NCI-H2081 (cell line): ENCODE data around the gene ZNF776.
"Not testable (repeated sequence)": the region's sequence is repeated elsewhere in the genome, so short reads cannot be mapped to it uniquely, and the experiment has no call there.

ENCODE experiments used
- DNase-seq, 2 experiments: peaks; one replicate each; lab custom pipeline; 2025; lab: John Stamatoyannopoulos, UW

ZNF776 gene

DNA sequence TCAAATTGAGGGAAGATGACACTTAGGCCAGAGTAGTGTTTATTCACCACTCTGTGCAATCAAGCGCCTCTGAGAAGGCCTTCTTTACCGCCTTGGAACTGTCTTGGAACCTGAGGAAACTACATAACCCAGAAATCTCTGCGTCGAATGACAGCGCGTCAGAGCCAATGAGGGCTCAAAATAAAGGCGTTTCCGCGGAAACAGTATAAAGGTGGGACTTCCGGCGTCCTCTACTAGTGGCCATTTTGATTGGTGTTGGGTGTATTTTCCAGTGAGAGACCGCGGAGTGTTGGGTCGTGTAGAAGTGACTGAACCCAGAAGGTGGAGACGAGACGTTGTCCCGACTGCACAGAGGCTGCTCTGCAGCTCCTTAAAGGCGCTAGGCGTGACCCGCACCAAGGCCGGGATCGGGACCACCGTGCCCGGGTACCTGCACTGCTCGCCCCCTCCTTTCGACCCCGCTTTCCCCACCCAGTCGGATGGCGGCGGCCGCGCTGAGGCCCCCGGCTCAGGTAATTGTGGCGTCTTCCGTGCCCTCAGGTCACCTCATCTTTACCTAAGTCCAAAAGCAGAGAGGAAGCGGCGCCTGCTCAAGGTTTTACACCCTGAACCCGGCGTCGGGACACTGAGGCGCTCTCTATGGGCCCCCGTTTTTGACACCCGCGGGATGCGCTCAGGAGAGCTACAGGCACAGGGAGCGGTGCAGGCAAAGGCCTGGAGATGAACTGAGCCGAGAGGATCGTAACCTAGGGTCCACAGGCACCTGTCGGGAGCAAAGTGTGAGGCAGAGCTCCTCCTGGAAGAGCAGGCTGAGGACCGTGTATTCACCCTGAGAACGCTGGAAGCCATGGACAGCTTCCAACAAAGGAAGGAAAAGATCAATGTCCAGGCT, at the start of gene ZNF776:
Gene ZNF776, plus strand, starts transcription at position 236 of the 892 bp plus-strand sequence. Its CDS starts 244 bp downstream, at position 480.
- DNase-seq = peak; percentile 81 to 93

DNA sequence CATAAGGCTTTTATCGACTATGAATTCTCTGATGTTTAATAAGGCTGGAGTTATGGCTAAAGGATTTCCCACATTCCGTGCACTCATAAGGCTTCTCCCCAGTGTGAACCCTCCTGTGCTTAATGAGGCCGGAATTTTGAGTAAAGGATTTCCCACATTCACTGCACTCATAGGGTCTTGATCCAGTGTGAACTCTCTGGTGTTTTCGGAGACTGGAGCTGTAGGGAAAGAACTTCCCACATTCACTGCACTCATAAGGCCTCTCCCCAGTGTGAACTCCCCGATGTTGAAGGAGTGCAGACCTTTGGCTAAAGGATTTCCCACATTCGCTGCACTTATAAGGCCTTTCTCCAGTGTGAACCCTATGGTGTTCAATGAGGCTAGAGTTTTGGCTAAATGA, 45.0 kb upstream of the ZNF776 start:
- no peak for DNase-seq

DNA sequence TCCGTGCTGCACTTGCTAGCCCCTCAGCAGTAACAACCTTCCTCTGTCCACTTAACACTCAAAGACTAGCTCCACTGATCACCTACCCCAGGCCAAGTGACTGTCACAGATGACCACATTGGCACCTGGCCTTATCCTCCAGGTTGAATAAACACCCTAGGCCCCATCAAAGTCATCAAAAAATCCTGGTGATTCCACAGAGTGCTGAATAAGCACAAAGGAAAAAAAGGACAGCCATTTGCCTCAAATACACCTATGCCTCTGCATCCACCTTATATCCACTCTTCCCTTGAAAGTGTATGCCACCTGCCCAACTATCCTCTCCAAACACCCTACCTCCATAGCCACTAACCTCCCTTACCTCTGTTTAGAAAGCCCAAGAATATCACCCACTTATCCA, 40.3 kb upstream of the ZNF776 start:
- no peak for DNase-seq

DNA sequence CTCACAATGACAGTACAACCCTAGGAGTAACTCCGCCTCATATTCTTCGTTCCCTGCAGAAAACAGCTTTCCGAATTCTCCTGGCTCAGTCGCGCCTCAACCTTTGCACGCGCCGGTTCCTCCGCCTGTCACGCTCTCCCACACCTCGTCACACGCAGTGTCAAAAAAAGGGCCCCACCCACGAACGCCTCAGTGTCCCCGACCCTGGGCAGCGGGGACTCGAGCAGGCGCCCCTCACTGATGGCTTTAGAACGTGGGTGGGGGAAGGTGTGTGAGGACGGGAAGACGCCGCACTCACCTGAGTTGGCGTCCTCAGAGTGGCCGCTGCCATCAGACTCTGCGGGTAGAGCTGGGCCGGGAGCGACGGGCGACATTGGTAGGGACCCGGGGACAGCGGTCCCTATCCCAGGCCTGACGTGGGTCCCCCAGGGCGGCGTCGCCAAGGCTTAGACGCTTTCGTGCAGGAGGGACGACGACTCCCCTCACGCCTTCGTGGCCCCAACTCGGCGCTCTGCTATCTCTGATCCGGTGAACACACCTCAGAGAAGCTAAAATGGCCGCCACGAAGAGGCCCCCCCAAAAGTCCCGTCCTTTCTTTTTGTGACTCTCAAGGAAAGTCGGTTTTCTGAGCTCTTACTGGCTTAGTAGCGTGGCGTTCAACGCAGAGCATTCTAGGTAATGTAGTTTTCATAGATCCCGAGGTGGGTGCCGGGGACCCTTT, 37.8 kb upstream of the ZNF776 start, which contains the start of gene ZNF154:
Gene ZNF154, minus strand, starts transcription at position 564 of the 721 bp plus-strand sequence. Its CDS starts 233 bp downstream, at position 331.
- no peak for DNase-seq

DNA sequence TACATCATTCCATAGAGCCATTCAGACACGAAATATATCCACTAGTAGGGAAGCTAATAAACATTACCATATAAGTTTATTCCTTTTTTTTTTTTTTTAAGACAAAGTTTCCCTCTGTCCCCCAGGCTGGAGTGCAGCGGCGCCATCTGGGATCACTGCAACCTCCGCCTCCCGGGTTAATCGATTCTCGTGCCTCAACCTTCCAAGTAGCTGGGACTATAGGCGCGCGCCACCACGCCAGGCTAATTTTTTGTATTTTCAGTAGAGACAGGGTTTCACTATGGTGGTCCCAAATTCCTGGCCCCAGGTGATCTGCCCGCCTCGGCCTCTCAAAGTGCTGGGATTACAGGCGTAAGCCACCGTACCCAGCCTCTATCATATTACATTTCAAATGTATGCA, 37.0 kb upstream of the ZNF776 start:
- no peak for DNase-seq

DNA sequence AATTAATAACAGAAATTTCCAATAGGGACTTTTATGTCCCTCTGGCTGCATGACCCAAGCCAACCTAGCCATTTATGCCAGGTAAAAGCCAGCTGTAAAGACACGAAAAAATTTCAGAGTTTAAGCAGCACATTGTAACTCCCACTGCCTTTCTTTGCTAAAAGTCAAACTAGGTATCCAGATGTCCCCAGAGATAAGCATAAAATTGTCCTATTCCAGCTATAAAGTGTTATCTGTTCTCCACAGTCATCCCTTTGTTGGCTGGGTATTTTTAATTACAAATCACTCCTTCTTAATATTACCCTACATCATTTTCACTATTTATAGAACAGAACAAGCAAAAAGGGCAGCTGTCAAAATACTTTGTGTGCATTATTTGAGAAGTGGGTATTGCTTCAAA, 34.4 kb upstream of the ZNF776 start:
- no peak for DNase-seq

DNA sequence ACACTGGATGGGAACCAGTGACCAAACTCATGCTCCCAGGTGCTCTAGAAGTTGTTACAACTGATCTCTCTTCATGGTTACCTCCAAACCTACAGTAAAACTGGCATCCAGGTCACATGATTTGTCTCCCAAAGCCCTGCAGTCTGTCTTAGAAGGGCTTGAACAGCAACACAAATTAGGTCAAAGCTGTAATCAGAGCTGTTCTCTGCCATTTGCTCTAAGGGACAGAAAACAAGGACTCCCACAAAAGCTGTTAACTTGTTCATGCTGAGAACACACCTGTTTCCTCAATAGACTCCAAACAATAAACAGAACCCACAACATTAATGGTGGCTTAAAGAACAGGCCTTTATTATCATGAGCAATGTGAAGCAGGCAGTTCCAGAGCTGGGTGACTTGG, 27.2 kb upstream of the ZNF776 start:
- peak; percentile 43 to 84 for DNase-seq

DNA sequence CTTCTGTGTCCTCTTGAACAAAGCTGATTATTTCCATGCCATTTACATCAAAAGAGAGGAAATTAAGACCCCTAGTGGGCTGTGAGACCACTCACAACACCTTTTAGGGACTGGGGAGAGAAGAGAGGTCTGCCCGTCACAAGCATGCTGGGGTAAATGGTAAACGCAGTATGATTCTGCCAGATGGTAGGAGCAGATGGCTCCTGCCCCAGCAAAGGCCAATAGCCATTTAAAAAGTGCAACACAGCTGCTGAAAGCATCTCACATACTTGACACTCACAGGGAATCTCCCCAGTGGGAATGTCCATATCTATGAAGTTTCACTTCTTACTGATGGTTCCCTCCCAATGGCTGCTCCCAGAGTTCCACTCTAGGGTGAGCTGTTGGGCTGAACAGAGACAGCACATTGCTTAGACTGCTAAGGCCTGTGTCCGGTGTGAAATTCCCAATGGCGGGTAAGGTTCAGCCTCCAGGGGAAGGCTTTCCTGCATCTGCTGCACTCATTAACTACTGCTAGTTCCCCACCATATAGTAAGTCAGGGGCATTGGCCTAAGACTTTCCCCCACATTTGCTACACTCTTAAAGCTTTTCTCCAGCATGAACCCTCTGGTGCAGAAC, 26.6 kb upstream of the ZNF776 start:
- peak; percentile 43 to 84 for DNase-seq

DNA sequence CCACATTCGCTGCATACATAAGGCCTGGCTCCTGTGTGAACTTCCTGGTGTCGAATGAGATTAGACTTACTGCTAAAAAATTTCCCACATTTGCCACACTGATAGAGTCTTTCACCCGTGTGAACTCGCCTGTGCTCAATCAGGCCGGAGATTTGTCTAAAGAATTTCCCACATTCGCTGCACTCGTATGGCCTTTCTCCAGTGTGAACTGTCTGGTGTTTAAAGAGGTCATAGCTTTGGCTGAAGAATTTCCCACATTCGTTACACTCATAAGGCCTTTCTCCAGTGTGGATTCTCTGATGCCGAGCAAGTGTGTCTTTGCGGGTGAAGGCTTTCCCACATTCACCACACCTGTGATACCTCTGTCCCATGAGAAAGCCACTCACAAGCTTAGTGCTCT, 25.7 kb upstream of the ZNF776 start:
- DNase-seq = no peak

DNA sequence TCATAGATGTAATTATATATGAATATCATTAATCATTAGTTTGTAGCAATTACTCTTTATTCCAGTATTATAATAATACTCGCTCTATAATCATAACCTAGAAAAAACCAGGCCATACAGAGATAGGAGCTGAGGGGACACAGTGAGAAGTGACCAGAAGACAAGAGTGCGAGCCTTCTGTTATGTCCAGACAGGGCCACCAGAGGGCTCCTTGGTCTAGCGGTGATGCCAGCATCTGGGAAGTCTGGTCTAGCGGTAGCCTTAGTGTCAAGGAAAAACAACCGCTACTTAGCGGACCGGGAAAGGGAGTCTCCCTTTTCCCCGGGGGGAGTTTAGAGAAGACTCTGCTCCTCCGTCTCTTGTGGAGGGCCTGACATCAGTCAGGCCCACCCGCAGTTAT, 8.3 kb upstream of the ZNF776 start:
- DNase-seq = peak in 1 of 2 experiments; percentile 6

DNA sequence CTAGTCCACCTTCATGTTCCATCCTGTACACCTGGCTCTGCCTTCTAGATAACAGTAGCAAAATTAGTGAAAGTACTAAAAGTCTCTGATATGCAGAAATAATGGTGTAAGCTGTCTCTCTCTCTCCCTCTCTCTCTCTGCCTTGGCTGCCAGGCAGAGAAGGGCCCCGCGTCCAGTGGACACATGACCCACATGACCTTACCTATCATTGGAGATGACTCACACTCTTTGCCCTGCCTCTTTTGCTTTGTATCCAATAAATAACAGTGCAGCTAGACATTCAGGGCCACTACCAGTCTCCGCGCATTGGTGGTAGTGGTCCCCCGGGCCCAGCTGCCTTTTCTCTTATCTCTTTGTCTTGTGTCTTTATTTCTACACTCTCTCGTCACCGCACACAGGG, 7.8 kb upstream of the ZNF776 start:
- not testable (repeated sequence) for DNase-seq

DNA sequence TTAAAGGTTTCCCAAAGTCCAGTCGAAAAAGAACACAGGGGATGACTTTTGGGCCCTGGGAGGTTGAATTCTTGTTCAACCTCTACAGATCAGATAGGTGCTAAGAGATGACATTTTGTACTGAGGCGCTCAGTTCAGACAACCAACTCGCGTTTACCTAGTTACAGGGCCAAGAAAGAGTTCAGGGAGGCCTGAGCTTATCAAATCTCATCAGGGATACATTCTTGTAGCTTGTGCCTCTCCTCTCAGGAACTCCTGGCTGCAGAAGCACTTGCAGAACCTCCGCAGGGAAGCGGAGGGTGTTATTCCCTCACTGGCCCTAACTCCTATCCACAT, 825 bp downstream of the ZNF776 start:
- DNase-seq = no peak

DNA sequence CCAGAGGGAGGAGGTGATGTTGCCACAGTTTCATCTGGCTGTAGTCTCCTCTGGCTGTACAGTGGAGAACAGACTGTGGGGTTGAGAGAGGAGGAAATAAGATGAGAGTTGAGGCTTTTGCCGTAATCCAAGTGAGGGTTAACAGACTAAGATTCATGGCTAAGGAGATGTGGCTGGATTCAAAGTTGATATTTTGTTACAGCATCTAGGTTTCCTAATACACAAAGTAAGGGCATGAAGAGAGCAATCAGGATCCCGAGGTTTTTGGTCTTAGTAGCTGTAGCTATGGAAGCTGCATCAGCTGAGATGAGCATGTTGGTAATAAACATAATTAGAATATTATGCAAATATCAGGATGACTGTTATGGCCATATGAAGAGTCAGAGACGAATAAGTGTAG, 1.4 kb downstream of the ZNF776 start:
- no peak for DNase-seq

DNA sequence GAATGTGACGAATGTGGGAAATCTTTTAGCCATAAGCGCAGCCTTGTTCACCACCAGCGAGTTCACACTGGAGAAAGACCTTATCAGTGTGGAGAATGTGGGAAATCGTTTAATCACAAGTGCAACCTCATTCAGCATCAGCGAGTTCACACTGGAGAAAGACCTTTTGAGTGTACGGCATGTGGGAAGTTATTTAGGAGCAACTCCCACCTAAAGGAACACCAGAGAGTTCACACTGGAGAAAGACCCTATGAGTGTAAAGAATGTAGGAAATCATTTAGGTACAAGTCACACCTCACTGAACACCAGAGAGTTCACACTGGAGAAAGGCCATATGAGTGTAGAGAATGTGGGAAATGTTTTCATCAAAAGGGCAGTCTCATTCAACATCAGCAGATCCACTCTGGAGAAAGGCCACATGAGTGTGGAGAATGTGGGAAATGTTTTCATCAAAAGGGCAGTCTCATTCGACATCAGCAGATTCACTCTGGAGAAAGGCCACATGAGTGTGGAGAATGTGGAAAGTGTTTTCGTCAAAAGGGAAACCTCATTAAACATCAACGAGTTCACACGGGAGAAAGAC, 7.6 kb downstream of the ZNF776 start:
- no peak for DNase-seq

DNA sequence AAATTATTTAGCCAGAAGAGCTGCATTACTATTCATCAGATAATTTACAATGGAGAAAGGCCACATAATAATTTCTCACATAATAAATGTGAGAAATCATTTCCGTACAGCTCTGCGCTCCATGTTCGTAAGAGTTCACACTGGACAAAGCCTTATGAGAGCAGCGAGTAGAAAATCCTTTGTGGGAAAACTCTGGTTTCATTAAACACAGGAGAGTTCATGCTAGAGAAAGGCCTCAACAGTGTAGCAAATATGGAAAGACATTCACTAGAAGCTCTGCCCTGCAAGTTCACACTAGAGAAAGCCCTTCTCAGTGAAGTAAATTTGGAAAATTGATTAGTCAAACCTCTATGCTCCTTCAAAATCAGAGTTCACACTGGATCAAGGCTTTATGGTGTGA, 8.4 kb downstream of the ZNF776 start:
- no peak for DNase-seq

DNA sequence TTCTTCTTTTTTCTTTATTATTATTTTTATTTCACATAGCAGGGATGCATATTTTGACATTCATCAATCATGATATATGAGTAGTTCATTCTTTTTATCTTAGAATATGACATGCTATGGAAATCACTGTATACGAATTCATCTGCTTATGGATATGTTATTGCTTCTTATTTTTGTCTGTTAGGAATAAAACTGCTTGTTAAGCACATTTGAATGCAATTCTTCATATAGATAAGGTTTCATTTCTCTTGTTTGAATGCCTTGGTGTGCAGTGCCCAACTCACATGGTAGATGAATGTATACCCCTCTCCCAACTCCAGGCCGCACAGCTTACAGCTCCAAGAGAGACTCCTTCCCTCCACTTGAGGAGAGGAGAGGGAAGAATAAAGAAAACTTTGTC, 11.3 kb downstream of the ZNF776 start:
- no peak for DNase-seq

DNA sequence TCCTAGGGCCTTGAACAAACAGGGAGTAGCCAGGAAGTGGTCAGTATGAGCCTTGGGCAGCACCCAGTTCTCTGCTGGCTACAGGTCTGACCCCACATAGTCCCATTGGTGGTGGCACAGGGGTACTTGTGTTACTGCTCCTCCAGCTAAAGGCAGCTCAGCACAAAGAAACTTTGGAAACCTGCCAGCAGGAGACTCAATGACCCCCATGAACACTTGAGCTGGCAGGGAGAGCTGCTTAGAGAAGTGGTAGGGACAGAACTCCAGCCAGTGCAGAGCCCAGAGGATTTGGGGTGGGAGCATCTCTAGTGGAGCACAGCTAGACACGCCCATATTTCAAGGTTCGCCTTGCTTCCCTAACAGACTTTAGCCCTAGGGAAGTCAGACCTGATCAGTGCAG, 12.5 kb downstream of the ZNF776 start:
- DNase-seq = no peak

DNA sequence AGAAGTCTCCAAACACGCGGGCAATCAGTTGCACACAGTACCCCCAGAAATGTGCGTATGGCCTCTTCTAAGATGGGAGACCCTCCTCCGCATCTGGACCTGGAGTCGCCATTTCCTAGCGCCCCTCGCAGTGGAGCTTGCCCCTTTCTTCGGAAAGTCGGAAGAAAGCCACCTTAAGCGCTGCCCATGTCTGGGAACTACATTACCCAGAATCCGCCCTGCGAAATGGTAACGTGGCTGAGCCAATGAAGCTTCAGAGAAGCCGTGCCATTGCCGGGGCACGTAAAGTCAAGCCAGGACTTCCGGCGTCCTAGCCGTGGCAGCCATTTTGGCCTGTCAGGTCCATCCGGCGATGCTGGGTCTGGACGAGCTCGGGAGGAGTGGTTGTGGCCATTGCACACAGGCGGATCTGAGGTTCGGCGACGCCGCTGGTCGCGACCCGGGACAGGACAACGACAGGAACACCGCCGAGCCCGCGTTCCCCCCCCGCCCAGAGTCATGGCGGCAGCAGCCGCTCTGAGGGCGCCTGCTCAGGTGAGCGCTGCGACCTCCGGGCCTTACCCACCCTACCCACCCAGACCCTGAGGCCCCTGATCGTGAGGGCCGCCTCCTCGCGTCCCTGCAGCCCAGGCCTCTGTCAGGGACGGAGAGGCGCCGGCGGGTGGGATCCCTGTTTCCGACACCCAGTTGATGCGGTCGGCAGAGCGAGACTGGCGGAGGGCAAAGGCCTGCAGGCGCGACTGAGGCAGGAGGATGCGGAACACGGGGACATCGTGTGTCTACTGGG, 22.9 kb downstream of the ZNF776 start, which contains the start of gene ZNF586:
Gene ZNF586, plus strand, starts transcription at position 332 of the 787 bp plus-strand sequence. Its CDS starts 167 bp downstream, at position 499.
- peak; percentile 79 to 94 for DNase-seq

DNA sequence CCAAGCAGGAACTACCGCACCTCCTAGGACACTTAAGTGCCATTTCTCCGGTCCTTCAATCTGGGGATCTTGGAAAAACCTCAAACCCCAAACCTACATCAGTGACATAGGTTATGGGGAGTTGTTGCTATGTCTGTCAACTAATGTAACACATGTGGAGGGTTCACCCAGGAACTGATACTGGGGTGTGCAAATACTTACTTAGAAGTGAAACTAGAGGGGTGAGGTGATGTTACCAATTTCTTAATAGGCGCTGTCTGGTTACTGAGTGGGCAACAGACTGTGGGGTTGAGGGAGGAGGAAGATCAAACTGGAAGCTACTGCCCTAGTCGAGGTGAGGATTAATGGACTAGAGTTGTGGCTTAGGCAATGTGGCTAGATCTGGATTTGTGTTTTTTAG, 24.8 kb downstream of the ZNF776 start:
- DNase-seq = no peak

DNA sequence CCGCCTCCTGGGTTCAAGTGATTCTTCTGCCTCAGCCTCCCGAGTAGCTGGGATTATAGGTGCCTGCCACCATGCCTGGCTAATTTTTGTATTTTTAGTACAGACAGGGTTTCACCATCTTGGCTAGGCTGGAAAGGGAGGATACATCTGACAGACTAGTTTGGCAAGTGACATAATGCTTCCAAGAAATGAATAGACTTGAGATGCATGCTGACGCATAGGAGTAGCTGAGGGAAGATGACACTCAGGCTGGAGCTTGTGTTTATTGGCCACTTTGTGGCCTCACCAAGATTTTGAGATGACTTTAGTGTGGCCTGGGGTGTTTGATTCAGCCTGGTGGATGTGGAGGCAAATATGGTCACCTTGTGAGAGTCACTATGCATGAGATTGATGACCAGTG, 26.9 kb downstream of the ZNF776 start:
- no peak for DNase-seq

DNA sequence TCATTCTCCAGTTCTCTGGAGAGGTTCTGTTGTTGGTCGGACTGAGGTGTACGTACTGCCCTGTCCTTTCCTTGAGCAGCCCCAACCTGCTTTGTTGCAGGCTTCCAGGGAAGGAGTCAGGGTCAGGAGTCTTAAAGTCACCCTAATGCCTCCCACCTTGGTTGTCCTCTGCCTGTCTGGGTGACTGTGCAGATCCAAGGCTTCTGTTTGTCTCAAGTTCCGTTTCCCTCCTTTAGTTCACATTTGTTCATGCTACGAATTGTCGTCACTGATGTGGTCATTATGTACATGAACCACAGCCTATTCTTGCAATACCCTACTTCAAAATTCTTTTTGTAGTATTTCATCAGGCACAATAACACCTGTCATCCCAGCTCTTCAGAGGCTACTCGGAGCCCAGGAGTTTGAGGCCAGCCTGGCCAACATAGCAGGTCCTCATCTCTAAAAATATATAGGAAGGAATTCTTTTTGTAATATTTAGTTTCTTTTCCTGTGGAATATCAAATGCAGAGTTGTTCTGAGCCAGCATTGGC, 30.2 kb downstream of the ZNF776 start:
- no peak for DNase-seq
